DMS114 treated with DMSO at 0.1 percent for 48 hours (cell line): ENCODE measurements around the gene AMPD3.

Experiments used
- DNase-seq: peaks from one replicate; lab custom pipeline; 2025; ENCODE audit not compliant: unreplicated experiment; lab: John Stamatoyannopoulos, UW

The AMPD3 gene

GRCh38 chr11:10486161-10486840, 31.2 kb downstream of the AMPD3 start:
- no peak for DNase-seq

- DNase-seq = no peak
Observed at GRCh38 chr11:10487002-10487647, 32.1 kb downstream of the AMPD3 start.

GRCh38 chr11:10488121-10488933, 33.3 kb downstream of the AMPD3 start:
- DNase-seq = no peak

- DNase-seq = no peak
Observed at GRCh38 chr11:10488934-10489691, 34.0 kb downstream of the AMPD3 start.

GRCh38 chr11:10490032-10490397, 35.0 kb downstream of the AMPD3 start:
- no peak for DNase-seq

GRCh38 chr11:10490398-10491241, 35.6 kb downstream of the AMPD3 start:
- no peak for DNase-seq

- DNase-seq = no peak
Observed at GRCh38 chr11:10492084-10492483, 37.0 kb downstream of the AMPD3 start.

GRCh38 chr11:10493041-10493663, 38.1 kb downstream of the AMPD3 start:
- DNase-seq = no peak

- DNase-seq = no peak
Observed at GRCh38 chr11:10494636-10495463, 39.8 kb downstream of the AMPD3 start.

- DNase-seq = no peak
Observed at GRCh38 chr11:10495464-10495786, 40.4 kb downstream of the AMPD3 start.

GRCh38 chr11:10496296-10496936, 41.4 kb downstream of the AMPD3 start:
- no peak for DNase-seq

- DNase-seq = no peak
Observed at GRCh38 chr11:10497371-10498021, 42.4 kb downstream of the AMPD3 start.

GRCh38 chr11:10498022-10498400, 42.9 kb downstream of the AMPD3 start:
- no peak for DNase-seq

GRCh38 chr11:10498426-10499250, 43.6 kb downstream of the AMPD3 start:
- no peak for DNase-seq

- DNase-seq = no peak
Observed at GRCh38 chr11:10499452-10499851, 44.4 kb downstream of the AMPD3 start.

GRCh38 chr11:10499874-10500601, 45.0 kb downstream of the AMPD3 start:
- DNase-seq = no peak
